Spleen (tissue), 7 donors: Measurements from ENCODE around the gene PHF11.

Experiments
- POLR2A ChIP-seq, 3 donors: fragments of 450-650 bp; IDR thresholded peaks; one replicate each; pipeline ENCODE4 v1.5.1; 2017; ENCODE audit warnings: antibody characterized with exemption in 3 of 3, mild to moderate bottlenecking in 1 of 3
- POLR2AphosphoS5 ChIP-seq, 3 donors: sonication (generic); formaldehyde crosslinking; IDR thresholded peaks; one replicate each; pipeline ENCODE4 v1.5.1; 2017; ENCODE audit warnings: antibody characterized with exemption in 3 of 3
- TF ChIP-seq, protein P1 (sequence below), 11 experiments: fragments of 200-600 bp in 7 of 11; fragments of 450-650 bp in 4 of 11; sonication (generic) in 4 of 11; IDR thresholded peaks in 8 of 11; conservative IDR thresholded peaks in 3 of 11; 1 replicate in 7 of 11; 2 replicates in 4 of 11; pipeline versions ENCODE4 v1.4.0 to v1.8.0; 2016 to 2021; ENCODE audit warnings: antibody characterized with exemption in 11 of 11, inconsistent platforms in 4 of 11, mild to moderate bottlenecking in 1 of 11
- donor health status: DM: no; HTN: no; CAD: no; lungs with moderate emphysema.
- donor health status: DM: no; HTN: no; CAD: no.
- donor health status: DM: no; HTN: no; CAD: no.

DNA sequence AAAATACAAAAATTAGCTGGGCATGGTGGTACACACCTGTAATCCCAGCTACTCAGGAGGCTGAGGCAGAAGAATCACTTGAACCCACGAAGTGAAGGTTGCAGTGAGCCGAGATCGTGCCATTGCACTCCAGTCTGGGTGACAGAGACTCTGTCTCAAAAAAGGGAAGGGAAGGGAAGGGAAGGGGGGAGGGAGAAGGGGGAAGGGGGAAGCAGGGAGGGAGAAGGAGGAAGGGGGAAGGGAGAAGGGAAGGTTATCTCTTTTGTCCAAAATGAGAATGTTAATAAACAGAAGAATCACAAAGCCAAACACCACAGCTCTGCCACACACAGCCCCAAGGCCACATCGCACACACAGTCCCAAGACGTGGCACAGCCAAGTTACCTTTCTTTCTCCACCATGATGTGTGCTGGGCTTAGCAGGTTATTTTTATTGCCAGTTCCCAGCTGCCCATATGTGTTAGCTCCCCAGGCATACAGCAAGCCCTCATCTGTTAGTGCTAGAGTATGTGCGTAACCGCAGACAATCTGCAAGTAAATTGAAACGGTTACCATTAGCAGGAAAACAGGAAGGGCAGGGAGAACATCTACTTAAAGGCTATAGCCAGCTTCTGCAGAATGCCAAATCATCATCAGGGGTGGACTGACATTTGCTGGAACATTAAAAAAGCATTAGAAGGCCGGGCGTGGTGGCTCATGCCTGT lies 55.3 kb downstream of the PHF11 start:
- TF ChIP-seq, protein P1, sequence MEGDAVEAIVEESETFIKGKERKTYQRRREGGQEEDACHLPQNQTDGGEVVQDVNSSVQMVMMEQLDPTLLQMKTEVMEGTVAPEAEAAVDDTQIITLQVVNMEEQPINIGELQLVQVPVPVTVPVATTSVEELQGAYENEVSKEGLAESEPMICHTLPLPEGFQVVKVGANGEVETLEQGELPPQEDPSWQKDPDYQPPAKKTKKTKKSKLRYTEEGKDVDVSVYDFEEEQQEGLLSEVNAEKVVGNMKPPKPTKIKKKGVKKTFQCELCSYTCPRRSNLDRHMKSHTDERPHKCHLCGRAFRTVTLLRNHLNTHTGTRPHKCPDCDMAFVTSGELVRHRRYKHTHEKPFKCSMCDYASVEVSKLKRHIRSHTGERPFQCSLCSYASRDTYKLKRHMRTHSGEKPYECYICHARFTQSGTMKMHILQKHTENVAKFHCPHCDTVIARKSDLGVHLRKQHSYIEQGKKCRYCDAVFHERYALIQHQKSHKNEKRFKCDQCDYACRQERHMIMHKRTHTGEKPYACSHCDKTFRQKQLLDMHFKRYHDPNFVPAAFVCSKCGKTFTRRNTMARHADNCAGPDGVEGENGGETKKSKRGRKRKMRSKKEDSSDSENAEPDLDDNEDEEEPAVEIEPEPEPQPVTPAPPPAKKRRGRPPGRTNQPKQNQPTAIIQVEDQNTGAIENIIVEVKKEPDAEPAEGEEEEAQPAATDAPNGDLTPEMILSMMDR (IDR thresholded peaks at IDR 0.05 in 8 of 11, conservative IDR thresholded peaks at IDR 0.05 in 3 of 11) = no peak
- TF ChIP-seq POLR2AphosphoS5 (IDR thresholded peaks at IDR 0.05) = no peak
- no peak for TF ChIP-seq POLR2A (IDR thresholded peaks at IDR 0.05)
